Measurements from ENCODE around the gene GSTO2. TPM values are rescaled to one million over a fixed set of nuclear protein-coding genes. Genes with fewer than 3 reads are reported as not detected.

The GSTO2 gene
- total RNA-seq, 4 donors from 2014 or later = 19.9 to 29.8 (median 22.6) TPM

GRCh38 chr10:104342941-104343411, 74.0 kb downstream of the GSTO2 start:
- TF ChIP-seq POLR2A (IDR thresholded peaks at IDR 0.05) = no peak
- TF ChIP-seq CTCF (IDR thresholded peaks at IDR 0.05) = no peak
- no peak for DNase-seq (ENCODE audit: low spot score in 2 of 2)
- no peak overlapping the region for H3K4me3 ChIP-seq (ENCODE audit: low read depth, poor library complexity, severe bottlenecking)
- intact Hi-C loops (cut with DNase I; ENCODE audit: low total_unique reads) = no loop called here
- 72 to 75% methylated on average over 3 of the region's 3 CpGs for WGBS, 2 donors

GRCh38 chr10:104344219-104344618, 75.2 kb downstream of the GSTO2 start:
- intact Hi-C loops (cut with DNase I; ENCODE audit: low total_unique reads) = no loop called here
- WGBS, 2 donors = 89 to 93% methylated on average over 1 of the region's 1 CpG
- H3K4me3 ChIP-seq (ENCODE audit: low read depth, poor library complexity, severe bottlenecking) = no peak overlapping the region
- no peak for DNase-seq (ENCODE audit: low spot score in 2 of 2)
- TF ChIP-seq CTCF (IDR thresholded peaks at IDR 0.05) (no peak), POLR2A (IDR thresholded peaks at IDR 0.05) (no peak)

GRCh38 chr10:104345515-104345914, 76.5 kb downstream of the GSTO2 start:
- intact Hi-C loops (cut with DNase I; ENCODE audit: low total_unique reads) = no loop called here
- H3K4me3 ChIP-seq (ENCODE audit: low read depth, poor library complexity, severe bottlenecking) = no peak overlapping the region
- TF ChIP-seq CTCF (IDR thresholded peaks at IDR 0.05) = no peak
- TF ChIP-seq POLR2A (IDR thresholded peaks at IDR 0.05) = no peak
- no peak for DNase-seq (ENCODE audit: low spot score in 2 of 2)

GRCh38 chr10:104345941-104346340, 77.0 kb downstream of the GSTO2 start:
- intact Hi-C loops (cut with DNase I; ENCODE audit: low total_unique reads) = no loop called here
- TF ChIP-seq CTCF (IDR thresholded peaks at IDR 0.05) (no peak), POLR2A (IDR thresholded peaks at IDR 0.05) (no peak)
- no peak for DNase-seq (ENCODE audit: low spot score in 2 of 2)
- 71% methylated on average over 4 of the region's 4 CpGs for WGBS, 2 donors
- H3K4me3 ChIP-seq (ENCODE audit: low read depth, poor library complexity, severe bottlenecking) = no peak overlapping the region

GRCh38 chr10:104347295-104348045, 78.5 kb downstream of the GSTO2 start:
- 75 to 82% methylated on average over 4 of the region's 4 CpGs for WGBS, 2 donors
- intact Hi-C loops (cut with DNase I; ENCODE audit: low total_unique reads) = no loop called here
- TF ChIP-seq CTCF (IDR thresholded peaks at IDR 0.05) = no peak
- TF ChIP-seq POLR2A (IDR thresholded peaks at IDR 0.05) = no peak
- no peak for DNase-seq (ENCODE audit: low spot score in 2 of 2)
- H3K4me3 ChIP-seq (ENCODE audit: low read depth, poor library complexity, severe bottlenecking) = no peak overlapping the region

GRCh38 chr10:104348601-104349000, 79.6 kb downstream of the GSTO2 start:
- intact Hi-C loops (cut with DNase I; ENCODE audit: low total_unique reads) = no loop called here
- WGBS, 2 donors = 90 to 91% methylated on average over 2 of the region's 2 CpGs
- no peak overlapping the region for H3K4me3 ChIP-seq (ENCODE audit: low read depth, poor library complexity, severe bottlenecking)
- TF ChIP-seq CTCF (IDR thresholded peaks at IDR 0.05) = no peak
- TF ChIP-seq POLR2A (IDR thresholded peaks at IDR 0.05) = no peak
- no peak for DNase-seq (ENCODE audit: low spot score in 2 of 2)

Data from lower leg skin (tissue), 4 donors.